GM23338 (cell line): ENCODE data around the gene PDK4. TPM values are rescaled to one million over a fixed set of nuclear protein-coding genes. Genes with fewer than 3 reads are reported as not detected.

Experiments
- ATAC-seq: fragments of 200-7000 bp; cut with Tn5 transposase; 3 replicates; pipeline ENCODE4 v1.9.1; 2020
- DNase-seq: peaks from one replicate; pipeline ENCODE4 v3.0.0-alpha.2; 2015; ENCODE audit warnings: low spot score
- H2AFZ ChIP-seq: fragments of 200-600 bp; sonication (generic); 2 replicates; pipeline ENCODE4 v1.8.0; 2016; ENCODE audit warnings: antibody characterized with exemption, mild to moderate bottlenecking, moderate library complexity
- H3F3A ChIP-seq: fragments of 200-600 bp; sonication (generic); replicated peaks from 2 replicates; pipeline ENCODE4 v1.8.0; 2017; ENCODE audit warnings: antibody characterized with exemption, mixed run types, low read depth
- H3K27ac ChIP-seq: fragments of 200-600 bp; sonication (generic); 2 replicates; pipeline ENCODE4 v1.6.1; 2016; ENCODE audit warnings: low read depth
- H3K27me3 ChIP-seq: fragments of 200-600 bp; sonication (generic); 2 replicates; pipeline ENCODE4 v1.8.0; 2016; ENCODE audit warnings: mild to moderate bottlenecking, mixed run types, moderate library complexity; ENCODE audit not compliant: insufficient read depth
- H3K36me3 ChIP-seq: fragments of 200-600 bp; sonication (generic); 2 replicates; pipeline ENCODE4 v1.8.0; 2016; ENCODE audit warnings: mild to moderate bottlenecking; ENCODE audit not compliant: insufficient read depth
- H3K4me1 ChIP-seq: fragments of 200-600 bp; sonication (generic); 2 replicates; pipeline ENCODE4 v1.8.0; 2016; ENCODE audit warnings: mild to moderate bottlenecking, moderate library complexity; ENCODE audit not compliant: insufficient read depth
- H3K4me2 ChIP-seq: fragments of 200-600 bp; sonication (generic); 2 replicates; pipeline ENCODE4 v1.7.1; 2017; ENCODE audit warnings: mixed run types
- H3K4me3 ChIP-seq: fragments of 200-600 bp; sonication (generic); 2 replicates; pipeline ENCODE4 v1.6.1; 2016; ENCODE audit warnings: mixed run types
- H3K79me2 ChIP-seq: fragments of 200-600 bp; sonication (generic); replicated peaks from 2 replicates; pipeline ENCODE4 v1.8.0; 2017; ENCODE audit warnings: mild to moderate bottlenecking; ENCODE audit not compliant: insufficient read depth
- H3K9me2 ChIP-seq: fragments of 200-600 bp; sonication (generic); 2 replicates; pipeline ENCODE4 v1.8.0; 2017; ENCODE audit not compliant: insufficient read depth
- H4K20me1 ChIP-seq: fragments of 200-600 bp; sonication (generic); replicated peaks from 2 replicates; pipeline ENCODE4 v1.8.0; 2017; ENCODE audit warnings: mild to moderate bottlenecking; ENCODE audit not compliant: insufficient read depth
- H3K27ac Mint-ChIP-seq: 2 replicates; pipeline ENCODE4 v1.8.0; 2020; ENCODE audit warnings: inconsistent platforms, mild to moderate bottlenecking, moderate library complexity, mixed read lengths
- H3K27me3 Mint-ChIP-seq: 3 replicates; pipeline ENCODE4 v1.8.0; 2022; ENCODE audit warnings: low read depth, mild to moderate bottlenecking, moderate library complexity, mixed read lengths, inconsistent platforms; ENCODE audit not compliant: insufficient read depth, poor library complexity
- H3K36me3 Mint-ChIP-seq: 3 replicates; pipeline ENCODE4 v1.8.0; 2021; ENCODE audit warnings: low read depth, mild to moderate bottlenecking, inconsistent platforms, moderate library complexity, mixed read lengths
- H3K4me1 Mint-ChIP-seq: 3 replicates; pipeline ENCODE4 v1.8.0; 2020; ENCODE audit warnings: mild to moderate bottlenecking, inconsistent platforms, mixed read lengths
- H3K4me3 Mint-ChIP-seq: 3 replicates; pipeline ENCODE4 v1.8.0; 2021; ENCODE audit warnings: moderate library complexity, mild to moderate bottlenecking, inconsistent platforms, mixed read lengths
- H3K9me3 Mint-ChIP-seq: 3 replicates; pipeline ENCODE4 v1.8.0; 2020; ENCODE audit warnings: moderate library complexity, mild to moderate bottlenecking, inconsistent platforms, mixed read lengths
- EZH2phosphoT487 ChIP-seq: fragments of 200-600 bp; sonication (generic); IDR thresholded peaks from one replicate; pipeline ENCODE4 v1.8.1; 2018; ENCODE audit warnings: antibody characterized with exemption; ENCODE audit not compliant: unreplicated experiment
- JUNB ChIP-seq: IDR thresholded peaks from one replicate; pipeline ENCODE4 v1.6.1; 2016; ENCODE audit warnings: antibody characterized with exemption; ENCODE audit not compliant: unreplicated experiment
- NANOG ChIP-seq: IDR thresholded peaks from 2 replicates; pipeline ENCODE4 v1.6.1; 2016; ENCODE audit warnings: antibody characterized with exemption, borderline replicate concordance
- POLR2AphosphoS5 ChIP-seq: IDR thresholded peaks from 2 replicates; pipeline ENCODE4 v1.6.1; 2016; ENCODE audit warnings: antibody characterized with exemption, low read depth
- polyA plus RNA-seq: library from polyadenylated mRNA; unstranded; fragments of >200 nt; fragmentation: Nextera tagmentation; extraction: Ambion mirVana; gene quantifications from 2 replicates; pipeline ENCODE4 v1.2.1, GENCODE V29; 2016
- total RNA-seq: library from RNA; depleted of rRNA; stranded (reverse); fragments of >200 nt; shearing (Covaris generic); gene quantifications from 2 replicates; pipeline ENCODE4 v1.2.3, GENCODE V29; 2014
- TF ChIP-seq, protein P1 (sequence below): fragments of 250-450 bp; sonication (Bioruptor Pico); IDR thresholded peaks from 2 replicates; pipeline ENCODE4 v1.5.0; 2020; ENCODE audit warnings: mild to moderate bottlenecking, moderate library complexity
- TF ChIP-seq, protein P2 (sequence below), 2 experiments: fragments of 200-600 bp in 1 of 2; sonication (generic) in 1 of 2; conservative IDR thresholded peaks; 2 replicates each; pipeline versions ENCODE4 v1.5.1 to v1.6.1; 2016 to 2017; ENCODE audit warnings: antibody characterized with exemption in 2 of 2, low read depth in 2 of 2, mild to moderate bottlenecking in 2 of 2, moderate library complexity in 1 of 2
- TF ChIP-seq, protein P3 (sequence below): IDR thresholded peaks from one replicate; pipeline ENCODE4 v1.6.1; 2018; ENCODE audit warnings: antibody characterized with exemption; ENCODE audit not compliant: unreplicated experiment

Gene PDK4
- total and polyA plus RNA-seq, 2 experiments from 2014 or later, result 0.32 TPM; not detected in 1

DNA sequence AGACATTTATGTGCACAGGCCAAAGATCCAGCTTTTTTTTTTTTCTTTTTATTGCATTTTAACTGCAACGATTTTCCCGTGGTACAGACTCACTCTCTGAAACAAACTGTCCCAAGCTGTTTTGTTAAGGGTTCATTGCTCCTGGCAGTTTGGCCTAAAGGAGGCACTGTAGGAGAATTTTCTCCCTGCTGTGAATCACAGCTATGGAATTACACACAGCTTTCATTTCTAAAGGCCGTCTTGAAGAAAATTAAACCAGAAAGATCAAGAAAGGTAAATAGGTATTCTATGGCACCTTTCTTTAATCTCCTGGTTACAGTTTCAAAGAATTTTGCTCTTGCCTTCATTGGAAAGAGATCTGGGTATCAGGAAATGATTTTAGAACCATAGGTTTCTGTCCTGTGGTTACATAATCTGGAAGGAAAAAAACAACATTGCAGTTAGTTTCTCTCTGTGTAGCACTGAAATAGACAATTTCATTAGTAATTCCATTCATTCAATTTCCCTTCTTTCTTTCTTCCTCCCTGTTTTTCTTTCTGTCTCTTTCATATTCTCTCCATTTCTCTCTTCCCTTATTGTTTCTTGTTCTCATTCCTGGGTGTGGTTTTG, 51.2 kb downstream of the PDK4 start:
- peak; percentile 87 for ATAC-seq
- H3K4me1 Mint-ChIP-seq, result no peaks in the 10 kb centered on the region; the same call in 2 of the 3 replicates
- H3K4me3 Mint-ChIP-seq, result no peak overlapping the region
- TF ChIP-seq, protein P1, sequence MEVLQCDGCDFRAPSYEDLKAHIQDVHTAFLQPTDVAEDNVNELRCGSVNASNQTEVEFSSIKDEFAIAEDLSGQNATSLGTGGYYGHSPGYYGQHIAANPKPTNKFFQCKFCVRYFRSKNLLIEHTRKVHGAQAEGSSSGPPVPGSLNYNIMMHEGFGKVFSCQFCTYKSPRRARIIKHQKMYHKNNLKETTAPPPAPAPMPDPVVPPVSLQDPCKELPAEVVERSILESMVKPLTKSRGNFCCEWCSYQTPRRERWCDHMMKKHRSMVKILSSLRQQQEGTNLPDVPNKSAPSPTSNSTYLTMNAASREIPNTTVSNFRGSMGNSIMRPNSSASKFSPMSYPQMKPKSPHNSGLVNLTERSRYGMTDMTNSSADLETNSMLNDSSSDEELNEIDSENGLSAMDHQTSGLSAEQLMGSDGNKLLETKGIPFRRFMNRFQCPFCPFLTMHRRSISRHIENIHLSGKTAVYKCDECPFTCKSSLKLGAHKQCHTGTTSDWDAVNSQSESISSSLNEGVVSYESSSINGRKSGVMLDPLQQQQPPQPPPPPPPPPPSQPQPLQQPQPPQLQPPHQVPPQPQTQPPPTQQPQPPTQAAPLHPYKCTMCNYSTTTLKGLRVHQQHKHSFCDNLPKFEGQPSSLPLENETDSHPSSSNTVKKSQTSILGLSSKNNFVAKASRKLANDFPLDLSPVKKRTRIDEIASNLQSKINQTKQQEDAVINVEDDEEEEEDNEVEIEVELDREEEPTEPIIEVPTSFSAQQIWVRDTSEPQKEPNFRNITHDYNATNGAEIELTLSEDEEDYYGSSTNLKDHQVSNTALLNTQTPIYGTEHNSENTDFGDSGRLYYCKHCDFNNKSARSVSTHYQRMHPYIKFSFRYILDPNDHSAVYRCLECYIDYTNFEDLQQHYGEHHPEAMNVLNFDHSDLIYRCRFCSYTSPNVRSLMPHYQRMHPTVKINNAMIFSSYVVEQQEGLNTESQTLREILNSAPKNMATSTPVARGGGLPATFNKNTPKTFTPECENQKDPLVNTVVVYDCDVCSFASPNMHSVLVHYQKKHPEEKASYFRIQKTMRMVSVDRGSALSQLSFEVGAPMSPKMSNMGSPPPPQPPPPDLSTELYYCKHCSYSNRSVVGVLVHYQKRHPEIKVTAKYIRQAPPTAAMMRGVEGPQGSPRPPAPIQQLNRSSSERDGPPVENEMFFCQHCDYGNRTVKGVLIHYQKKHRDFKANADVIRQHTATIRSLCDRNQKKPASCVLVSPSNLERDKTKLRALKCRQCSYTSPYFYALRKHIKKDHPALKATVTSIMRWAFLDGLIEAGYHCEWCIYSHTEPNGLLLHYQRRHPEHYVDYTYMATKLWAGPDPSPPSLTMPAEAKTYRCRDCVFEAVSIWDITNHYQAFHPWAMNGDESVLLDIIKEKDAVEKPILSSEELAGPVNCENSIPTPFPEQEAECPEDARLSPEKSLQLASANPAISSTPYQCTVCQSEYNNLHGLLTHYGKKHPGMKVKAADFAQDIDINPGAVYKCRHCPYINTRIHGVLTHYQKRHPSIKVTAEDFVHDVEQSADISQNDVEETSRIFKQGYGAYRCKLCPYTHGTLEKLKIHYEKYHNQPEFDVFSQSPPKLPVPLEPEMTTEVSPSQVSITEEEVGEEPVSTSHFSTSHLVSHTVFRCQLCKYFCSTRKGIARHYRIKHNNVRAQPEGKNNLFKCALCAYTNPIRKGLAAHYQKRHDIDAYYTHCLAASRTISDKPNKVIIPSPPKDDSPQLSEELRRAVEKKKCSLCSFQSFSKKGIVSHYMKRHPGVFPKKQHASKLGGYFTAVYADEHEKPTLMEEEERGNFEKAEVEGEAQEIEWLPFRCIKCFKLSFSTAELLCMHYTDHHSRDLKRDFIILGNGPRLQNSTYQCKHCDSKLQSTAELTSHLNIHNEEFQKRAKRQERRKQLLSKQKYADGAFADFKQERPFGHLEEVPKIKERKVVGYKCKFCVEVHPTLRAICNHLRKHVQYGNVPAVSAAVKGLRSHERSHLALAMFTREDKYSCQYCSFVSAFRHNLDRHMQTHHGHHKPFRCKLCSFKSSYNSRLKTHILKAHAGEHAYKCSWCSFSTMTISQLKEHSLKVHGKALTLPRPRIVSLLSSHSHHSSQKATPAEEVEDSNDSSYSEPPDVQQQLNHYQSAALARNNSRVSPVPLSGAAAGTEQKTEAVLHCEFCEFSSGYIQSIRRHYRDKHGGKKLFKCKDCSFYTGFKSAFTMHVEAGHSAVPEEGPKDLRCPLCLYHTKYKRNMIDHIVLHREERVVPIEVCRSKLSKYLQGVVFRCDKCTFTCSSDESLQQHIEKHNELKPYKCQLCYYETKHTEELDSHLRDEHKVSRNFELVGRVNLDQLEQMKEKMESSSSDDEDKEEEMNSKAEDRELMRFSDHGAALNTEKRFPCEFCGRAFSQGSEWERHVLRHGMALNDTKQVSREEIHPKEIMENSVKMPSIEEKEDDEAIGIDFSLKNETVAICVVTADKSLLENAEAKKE (CRISPR knock-in tag), result no peak
- TF ChIP-seq, protein P2, sequence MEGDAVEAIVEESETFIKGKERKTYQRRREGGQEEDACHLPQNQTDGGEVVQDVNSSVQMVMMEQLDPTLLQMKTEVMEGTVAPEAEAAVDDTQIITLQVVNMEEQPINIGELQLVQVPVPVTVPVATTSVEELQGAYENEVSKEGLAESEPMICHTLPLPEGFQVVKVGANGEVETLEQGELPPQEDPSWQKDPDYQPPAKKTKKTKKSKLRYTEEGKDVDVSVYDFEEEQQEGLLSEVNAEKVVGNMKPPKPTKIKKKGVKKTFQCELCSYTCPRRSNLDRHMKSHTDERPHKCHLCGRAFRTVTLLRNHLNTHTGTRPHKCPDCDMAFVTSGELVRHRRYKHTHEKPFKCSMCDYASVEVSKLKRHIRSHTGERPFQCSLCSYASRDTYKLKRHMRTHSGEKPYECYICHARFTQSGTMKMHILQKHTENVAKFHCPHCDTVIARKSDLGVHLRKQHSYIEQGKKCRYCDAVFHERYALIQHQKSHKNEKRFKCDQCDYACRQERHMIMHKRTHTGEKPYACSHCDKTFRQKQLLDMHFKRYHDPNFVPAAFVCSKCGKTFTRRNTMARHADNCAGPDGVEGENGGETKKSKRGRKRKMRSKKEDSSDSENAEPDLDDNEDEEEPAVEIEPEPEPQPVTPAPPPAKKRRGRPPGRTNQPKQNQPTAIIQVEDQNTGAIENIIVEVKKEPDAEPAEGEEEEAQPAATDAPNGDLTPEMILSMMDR (conservative IDR thresholded peaks at IDR 0.05; ENCODE audit: low read depth in 2 of 2), result peak; percentile 69 to 71
- peak; percentile 62 for DNase-seq
- Histone ChIP-seq H3K36me3 (no peaks in the 10 kb centered on the region), H4K20me1 (no peaks in the 10 kb centered on the region), H3K9me2 (0 out of 2 replicates have a peak, but pooled peaks cover 2% of the 10 kb centered on the region), H3K4me1 (no peaks in the 10 kb centered on the region), H3K4me2 (no peak overlapping the region), H3K27ac (no peak overlapping the region), H2AFZ (no peak overlapping the region), H3K27me3 (no peaks in the 10 kb centered on the region), H3K79me2 (no peaks in the 10 kb centered on the region), H3F3A (no peaks in the 10 kb centered on the region), H3K4me3 (no peak overlapping the region)
- no peak overlapping the region for H3K27ac Mint-ChIP-seq
- no peaks in the 10 kb centered on the region for H3K36me3 Mint-ChIP-seq
- H3K9me3 Mint-ChIP-seq, result no peaks in the 10 kb centered on the region
- H3K27me3 Mint-ChIP-seq, result no peaks in the 10 kb centered on the region

DNA sequence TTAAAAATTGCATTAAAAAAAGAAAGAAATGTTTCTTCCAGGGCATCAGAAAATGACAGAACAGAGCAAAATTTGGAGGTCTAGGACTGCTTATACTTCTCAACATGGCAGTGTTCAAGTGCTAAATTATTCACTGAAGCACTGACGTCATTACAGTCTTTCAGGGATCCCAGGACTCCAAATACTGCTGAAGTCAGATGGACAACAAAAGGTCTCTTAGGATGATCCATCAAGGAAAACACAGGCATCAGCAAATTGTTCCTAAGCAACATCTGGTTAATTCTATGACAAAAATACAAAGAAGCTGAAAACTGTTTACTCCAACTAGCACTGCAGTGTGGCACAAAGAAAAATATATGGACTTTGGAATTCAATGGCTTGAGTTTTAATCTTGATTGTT, 52.1 kb downstream of the PDK4 start:
- Mint-ChIP-seq H3K9me3 (no peaks in the 10 kb centered on the region), H3K27me3 (no peaks in the 10 kb centered on the region), H3K27ac (no peak overlapping the region), H3K4me1 (no peaks in the 10 kb centered on the region; the same call in 2 of the 3 replicates), H3K36me3 (no peaks in the 10 kb centered on the region), H3K4me3 (no peak overlapping the region)
- H3K9me2 ChIP-seq, result no peaks in the 10 kb centered on the region
- H2AFZ ChIP-seq, result no peak overlapping the region
- no peak overlapping the region for H3K4me2 ChIP-seq
- DNase-seq, result no peak
- no peak overlapping the region for H3K27ac ChIP-seq
- H3K4me3 ChIP-seq, result no peak overlapping the region
- H4K20me1 ChIP-seq, result no peaks in the 10 kb centered on the region
- no peaks in the 10 kb centered on the region for H3K36me3 ChIP-seq
- H3K79me2 ChIP-seq, result no peaks in the 10 kb centered on the region
- H3K27me3 ChIP-seq, result no peaks in the 10 kb centered on the region
- H3K4me1 ChIP-seq, result no peaks in the 10 kb centered on the region
- no peaks in the 10 kb centered on the region for H3F3A ChIP-seq
- ATAC-seq, result no peak
- TF ChIP-seq NANOG (no peak), EZH2phosphoT487 (no peak), POLR2AphosphoS5 (no peak), JUNB (no peak)
- TF ChIP-seq, protein P3, sequence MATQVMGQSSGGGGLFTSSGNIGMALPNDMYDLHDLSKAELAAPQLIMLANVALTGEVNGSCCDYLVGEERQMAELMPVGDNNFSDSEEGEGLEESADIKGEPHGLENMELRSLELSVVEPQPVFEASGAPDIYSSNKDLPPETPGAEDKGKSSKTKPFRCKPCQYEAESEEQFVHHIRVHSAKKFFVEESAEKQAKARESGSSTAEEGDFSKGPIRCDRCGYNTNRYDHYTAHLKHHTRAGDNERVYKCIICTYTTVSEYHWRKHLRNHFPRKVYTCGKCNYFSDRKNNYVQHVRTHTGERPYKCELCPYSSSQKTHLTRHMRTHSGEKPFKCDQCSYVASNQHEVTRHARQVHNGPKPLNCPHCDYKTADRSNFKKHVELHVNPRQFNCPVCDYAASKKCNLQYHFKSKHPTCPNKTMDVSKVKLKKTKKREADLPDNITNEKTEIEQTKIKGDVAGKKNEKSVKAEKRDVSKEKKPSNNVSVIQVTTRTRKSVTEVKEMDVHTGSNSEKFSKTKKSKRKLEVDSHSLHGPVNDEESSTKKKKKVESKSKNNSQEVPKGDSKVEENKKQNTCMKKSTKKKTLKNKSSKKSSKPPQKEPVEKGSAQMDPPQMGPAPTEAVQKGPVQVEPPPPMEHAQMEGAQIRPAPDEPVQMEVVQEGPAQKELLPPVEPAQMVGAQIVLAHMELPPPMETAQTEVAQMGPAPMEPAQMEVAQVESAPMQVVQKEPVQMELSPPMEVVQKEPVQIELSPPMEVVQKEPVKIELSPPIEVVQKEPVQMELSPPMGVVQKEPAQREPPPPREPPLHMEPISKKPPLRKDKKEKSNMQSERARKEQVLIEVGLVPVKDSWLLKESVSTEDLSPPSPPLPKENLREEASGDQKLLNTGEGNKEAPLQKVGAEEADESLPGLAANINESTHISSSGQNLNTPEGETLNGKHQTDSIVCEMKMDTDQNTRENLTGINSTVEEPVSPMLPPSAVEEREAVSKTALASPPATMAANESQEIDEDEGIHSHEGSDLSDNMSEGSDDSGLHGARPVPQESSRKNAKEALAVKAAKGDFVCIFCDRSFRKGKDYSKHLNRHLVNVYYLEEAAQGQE, result no peak
- TF ChIP-seq, protein P2 (conservative IDR thresholded peaks at IDR 0.05; ENCODE audit: low read depth in 2 of 2), result no peak
